CD4-positive, alpha-beta T cell treated with Interleukin-2 at 100 ng/mL for 4 hours (primary cell): Measurements from ENCODE around the gene CCL11.

Source experiments
- DNase-seq: peaks from one replicate; pipeline ENCODE4 v3.0.0-alpha.2; 2020; ENCODE audit warnings: low spot score

The CCL11 gene

GRCh38 chr17:34285286-34285792, at the start of gene CCL11:
CCL11 (plus strand) TSS chr17:34285742; CDS start chr17:34285809, 67 bp downstream.
- DNase-seq, result no peak

GRCh38 chr17:34236281-34236892, 49.2 kb upstream of the CCL11 start:
- DNase-seq, result no peak

- no peak for DNase-seq
Measured at GRCh38 chr17:34237458-34237857, 48.1 kb upstream of the CCL11 start.

- DNase-seq, result no peak
Measured at GRCh38 chr17:34241062-34241461, 44.5 kb upstream of the CCL11 start.

GRCh38 chr17:34242587-34243363, 42.8 kb upstream of the CCL11 start:
- DNase-seq, result no peak

GRCh38 chr17:34243364-34244320, 41.9 kb upstream of the CCL11 start:
- no peak for DNase-seq

- DNase-seq, result no peak
Measured at GRCh38 chr17:34245351-34245905, 40.1 kb upstream of the CCL11 start.

GRCh38 chr17:34246446-34246845, 39.1 kb upstream of the CCL11 start:
- no peak for DNase-seq

- DNase-seq, result no peak
Measured at GRCh38 chr17:34246881-34247280, 38.7 kb upstream of the CCL11 start.

- no peak for DNase-seq
Measured at GRCh38 chr17:34248511-34249024, 37.0 kb upstream of the CCL11 start.

- DNase-seq, result no peak
Measured at GRCh38 chr17:34249061-34249460, 36.5 kb upstream of the CCL11 start.

GRCh38 chr17:34249478-34249877, 36.1 kb upstream of the CCL11 start:
- no peak for DNase-seq

GRCh38 chr17:34251186-34251585, 34.4 kb upstream of the CCL11 start:
- no peak for DNase-seq

GRCh38 chr17:34252095-34252443, 33.5 kb upstream of the CCL11 start:
- DNase-seq, result no peak

- DNase-seq, result no peak
Measured at GRCh38 chr17:34252444-34253138, 33.0 kb upstream of the CCL11 start.

- no peak for DNase-seq
Measured at GRCh38 chr17:34253139-34253525, 32.4 kb upstream of the CCL11 start.

- no peak for DNase-seq
Measured at GRCh38 chr17:34254146-34254545, 31.4 kb upstream of the CCL11 start.

GRCh38 chr17:34254651-34255380, 30.7 kb upstream of the CCL11 start, which contains the start of gene CCL2:
CCL2 (plus strand) TSS chr17:34255285; CDS start chr17:34255350, 65 bp downstream.
- DNase-seq, result no peak

- no peak for DNase-seq
Measured at GRCh38 chr17:34255381-34255732, 30.2 kb upstream of the CCL11 start.

- DNase-seq, result no peak
Measured at GRCh38 chr17:34255841-34256240, 29.7 kb upstream of the CCL11 start.
